Thoracic aorta (tissue), 2 donors: ENCODE data around the gene HIRIP3. TPM values are rescaled to one million over a fixed set of nuclear protein-coding genes. Genes with fewer than 3 reads are reported as not detected.
A peak's percentile ranks its signal among the peaks of the same experiment; 100 is the strongest.
"Not testable (repeated sequence)": the region's sequence is repeated elsewhere in the genome, so short reads cannot be mapped to it uniquely, and the experiment has no call there.

Source experiments
- ATAC-seq: fragments of 150-250 bp; one replicate; pipeline ENCODE4 v1.8.0; 2017; ENCODE audit warnings: low read depth; ENCODE audit not compliant: insufficient number of reproducible peaks, low FRiP score
- DNase-seq: peaks from one replicate; pipeline ENCODE4 v3.0.0-alpha.2; 2020; ENCODE audit warnings: low spot score
- H3K27ac ChIP-seq, 2 donors: fragments of 200-600 bp; sonication (generic); 1 replicate in 1 of 2; 2 replicates in 1 of 2; pipeline ENCODE4 v1.5.1; 2016; ENCODE audit warnings: mild to moderate bottlenecking in 2 of 2, moderate library complexity in 2 of 2
- H3K27me3 ChIP-seq: fragments of 200-600 bp; sonication (generic); replicated peaks from 2 replicates; pipeline ENCODE4 v1.6.0; 2016; ENCODE audit warnings: mild to moderate bottlenecking; ENCODE audit not compliant: insufficient read depth
- H3K36me3 ChIP-seq: fragments of 200-600 bp; sonication (generic); one replicate; pipeline ENCODE4 v1.5.1; 2016
- H3K4me1 ChIP-seq, 2 donors: fragments of 200-600 bp; sonication (generic); 1 replicate in 1 of 2; 2 replicates in 1 of 2; pipeline versions ENCODE4 v1.5.1 to v1.6.0; 2016; ENCODE audit warnings: low read depth in 2 of 2, mild to moderate bottlenecking in 1 of 2; ENCODE audit not compliant: control insufficient read depth in 1 of 2
- H3K4me3 ChIP-seq: fragments of 200-600 bp; sonication (generic); 2 replicates; pipeline ENCODE4 v1.5.1; 2016; ENCODE audit warnings: mild to moderate bottlenecking
- H3K9me3 ChIP-seq: fragments of 200-600 bp; sonication (generic); 2 replicates; pipeline ENCODE4 v1.5.1; 2016
- CTCF ChIP-seq: fragments of 200-600 bp; sonication (generic); IDR thresholded peaks from one replicate; pipeline ENCODE4 v1.5.1; 2019; ENCODE audit warnings: antibody characterized with exemption
- total RNA-seq, 2 donors: library from RNA; depleted of rRNA; stranded (reverse); fragments of >200 nt; gene quantifications; one replicate each; pipeline versions ENCODE4 v1.1.0 to v1.2.3, GENCODE V29; 2016

HIRIP3 gene
- total RNA-seq, 2 donors from 2014 or later = 6.1 to 17.7 TPM

- Histone ChIP-seq H3K9me3 (no peaks in the 10 kb centered on the region), H3K36me3 (peaks cover 14% of the 10 kb centered on the region), H3K4me3 (no peak overlapping the region), H3K4me1 (peaks cover 0 to 14% of the 10 kb centered on the region in 2 donors), H3K27me3 (no peaks in the 10 kb centered on the region), H3K27ac (no peak overlapping the region)
- TF ChIP-seq CTCF = no peak
- DNase-seq (no peak), ATAC-seq (no peak)
Measured at GRCh38 chr16:29968205-29968604, 27.2 kb downstream of the HIRIP3 start.

GRCh38 chr16:29963021-29963743, 32.2 kb downstream of the HIRIP3 start:
- Histone ChIP-seq H3K4me1 (peaks cover 3 to 17% of the 10 kb centered on the region in 2 donors), H3K9me3 (no peaks in the 10 kb centered on the region), H3K36me3 (peaks cover 4% of the 10 kb centered on the region), H3K27me3 (no peaks in the 10 kb centered on the region), H3K27ac (peak overlapping the region; percentile 83 to 93), H3K4me3 (peak overlapping the region; percentile 71)
- TF ChIP-seq CTCF = no peak
- ATAC-seq (no peak), DNase-seq (no peak)

GRCh38 chr16:29962344-29962994, 32.9 kb downstream of the HIRIP3 start:
- peaks cover 3 to 17% of the 10 kb centered on the region in 2 donors for H3K4me1 ChIP-seq
- ATAC-seq = peak; percentile 17
- H3K4me3 ChIP-seq = peak overlapping the region; percentile 71
- TF ChIP-seq CTCF = no peak
- no peak for DNase-seq
- no peaks in the 10 kb centered on the region for H3K9me3 ChIP-seq
- H3K36me3 ChIP-seq = no peaks in the 10 kb centered on the region
- peak overlapping the region; percentile 83 to 93 for H3K27ac ChIP-seq
- no peaks in the 10 kb centered on the region for H3K27me3 ChIP-seq

GRCh38 chr16:29961479-29962343, 33.7 kb downstream of the HIRIP3 start, which contains the start of gene TMEM219:
Gene TMEM219 (plus strand): TSS chr16:29962079. CDS start chr16:29963144, 1,065 bp downstream.
- H3K36me3 ChIP-seq = no peaks in the 10 kb centered on the region
- TF ChIP-seq CTCF = peak; percentile 66
- H3K4me1 ChIP-seq = peaks cover 3 to 17% of the 10 kb centered on the region in 2 donors
- peak; percentile 55 for DNase-seq
- peak within 1 kb of the TSS; percentile 83 to 93 for H3K27ac ChIP-seq
- peak; percentile 87 for ATAC-seq
- H3K9me3 ChIP-seq = no peaks in the 10 kb centered on the region
- H3K27me3 ChIP-seq = no peaks in the 10 kb centered on the region
- peak within 1 kb of the TSS; percentile 71 for H3K4me3 ChIP-seq

- peaks cover 3 to 17% of the 10 kb centered on the region in 2 donors for H3K4me1 ChIP-seq
- H3K27me3 ChIP-seq = no peaks in the 10 kb centered on the region
- no peak for TF ChIP-seq CTCF
- H3K4me3 ChIP-seq = peak overlapping the region; percentile 71
- no peaks in the 10 kb centered on the region for H3K36me3 ChIP-seq
- H3K9me3 ChIP-seq = no peaks in the 10 kb centered on the region
- H3K27ac ChIP-seq = peak overlapping the region; percentile 83 to 93
- no peak for DNase-seq
- no peak for ATAC-seq
Measured at GRCh38 chr16:29961127-29961478, 34.3 kb downstream of the HIRIP3 start.

- ATAC-seq, DNase-seq, H3K9me3 ChIP-seq, H3K27me3 ChIP-seq, H3K27ac ChIP-seq, H3K36me3 ChIP-seq, H3K4me3 ChIP-seq: not testable (repeated sequence)
- peaks cover 3 to 15% of the 10 kb centered on the region in 2 donors for H3K4me1 ChIP-seq
Measured at GRCh38 chr16:29959821-29960220, 35.6 kb downstream of the HIRIP3 start.
